ENCODE measurements around the gene GJB3. TPM values are rescaled to one million over a fixed set of nuclear protein-coding genes. Genes with fewer than 3 reads are reported as not detected.
A peak's percentile ranks its signal among the peaks of the same experiment; 100 is the strongest.

GJB3 gene
- total RNA-seq, 1 experiment from 2014 or later = 0.52 TPM

DNA sequence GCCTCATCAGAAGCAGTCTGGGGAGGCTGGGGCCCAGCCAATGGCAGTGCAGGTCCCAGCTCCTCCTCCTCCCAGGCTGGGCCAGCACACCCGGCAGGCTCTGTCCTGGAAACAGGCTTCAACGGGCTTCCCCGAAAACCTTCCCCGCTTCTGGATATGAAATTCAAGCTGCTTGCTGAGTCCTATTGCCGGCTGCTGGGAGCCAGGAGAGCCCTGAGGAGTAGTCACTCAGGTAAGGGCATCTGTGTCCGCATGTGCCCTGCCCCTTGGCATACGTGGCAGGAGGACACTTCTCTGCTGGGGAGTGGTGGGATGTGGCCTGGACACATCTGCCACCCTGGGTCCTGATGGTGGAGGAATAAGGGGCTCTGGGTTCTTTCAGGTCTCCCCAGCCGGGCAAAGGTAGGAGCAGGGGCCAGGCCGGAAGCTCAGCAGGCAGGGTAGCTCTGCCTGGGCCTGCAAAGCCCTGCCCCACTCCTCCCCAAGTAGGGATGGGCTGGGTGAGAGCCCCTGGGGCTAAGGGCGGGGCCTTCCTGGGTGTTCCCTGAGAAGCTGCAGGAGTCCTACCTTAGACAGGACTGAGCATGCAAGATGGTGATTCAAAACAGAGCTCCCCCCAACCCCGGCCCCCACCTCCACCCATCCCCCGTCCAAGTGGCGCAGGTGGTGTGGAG lies 25.9 kb upstream of the GJB3 start, which contains the start of gene GJB5:
TSS of gene GJB5 (plus strand) at position 84 of the 674 bp plus-strand sequence. CDS start 2,284 bp downstream, outside the sequence.
- TF ChIP-seq, protein P1, sequence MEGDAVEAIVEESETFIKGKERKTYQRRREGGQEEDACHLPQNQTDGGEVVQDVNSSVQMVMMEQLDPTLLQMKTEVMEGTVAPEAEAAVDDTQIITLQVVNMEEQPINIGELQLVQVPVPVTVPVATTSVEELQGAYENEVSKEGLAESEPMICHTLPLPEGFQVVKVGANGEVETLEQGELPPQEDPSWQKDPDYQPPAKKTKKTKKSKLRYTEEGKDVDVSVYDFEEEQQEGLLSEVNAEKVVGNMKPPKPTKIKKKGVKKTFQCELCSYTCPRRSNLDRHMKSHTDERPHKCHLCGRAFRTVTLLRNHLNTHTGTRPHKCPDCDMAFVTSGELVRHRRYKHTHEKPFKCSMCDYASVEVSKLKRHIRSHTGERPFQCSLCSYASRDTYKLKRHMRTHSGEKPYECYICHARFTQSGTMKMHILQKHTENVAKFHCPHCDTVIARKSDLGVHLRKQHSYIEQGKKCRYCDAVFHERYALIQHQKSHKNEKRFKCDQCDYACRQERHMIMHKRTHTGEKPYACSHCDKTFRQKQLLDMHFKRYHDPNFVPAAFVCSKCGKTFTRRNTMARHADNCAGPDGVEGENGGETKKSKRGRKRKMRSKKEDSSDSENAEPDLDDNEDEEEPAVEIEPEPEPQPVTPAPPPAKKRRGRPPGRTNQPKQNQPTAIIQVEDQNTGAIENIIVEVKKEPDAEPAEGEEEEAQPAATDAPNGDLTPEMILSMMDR (IDR thresholded peaks at IDR 0.05; ENCODE audit: insufficient read depth in 1 of 2, low read depth in 1 of 2, low read length in 1 of 2, severe bottlenecking in 1 of 2, unreplicated experiment in 1 of 2) = no peak

DNA sequence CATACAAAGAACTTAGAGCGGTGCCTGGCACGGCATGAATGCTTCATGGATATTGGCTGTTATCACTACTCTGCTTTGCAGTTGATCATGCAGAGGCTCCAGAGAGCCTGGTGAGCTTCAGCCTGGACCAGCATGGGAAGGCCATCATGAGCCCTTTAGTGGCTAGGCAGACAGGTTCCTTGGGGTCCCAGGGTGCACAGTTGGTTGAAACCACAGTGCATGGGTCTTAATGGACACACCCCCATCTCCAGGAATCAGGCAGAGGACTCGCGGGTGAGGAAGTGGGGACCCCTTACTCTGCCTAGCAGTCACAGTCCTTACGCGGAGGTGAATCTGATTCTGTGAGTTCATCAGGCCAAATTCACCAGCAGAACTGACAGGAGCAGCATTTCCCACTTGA lies 25.1 kb upstream of the GJB3 start:
- intact Hi-C loops (cut with micrococcal nuclease; ENCODE audit: unreplicated experiment) = no loop called here
- Mint-ChIP-seq H3K36me3 (ENCODE audit: insufficient read depth, unreplicated experiment) (no peaks in the 10 kb centered on the region), H3K27ac (ENCODE audit: unreplicated experiment) (no peak overlapping the region), H3K27me3 (ENCODE audit: insufficient read depth, unreplicated experiment) (no peaks in the 10 kb centered on the region), H3K4me1 (ENCODE audit: low read depth, unreplicated experiment) (no peaks in the 10 kb centered on the region), H3K4me3 (ENCODE audit: unreplicated experiment) (no peak overlapping the region), H3K9me3 (ENCODE audit: unreplicated experiment) (no peaks in the 10 kb centered on the region)
- H3K27me3 ChIP-seq (replicated peaks; ENCODE audit: control insufficient read depth, insufficient read depth, low read length) = no peaks in the 10 kb centered on the region
- no peak for DNase-seq
- BruUV-seq (replicated peaks) = no TSS peak
- no peaks in the 10 kb centered on the region for H3K9me3 ChIP-seq
- TF ChIP-seq, protein P1 (IDR thresholded peaks at IDR 0.05; ENCODE audit: insufficient read depth in 1 of 2, low read depth in 1 of 2, low read length in 1 of 2, severe bottlenecking in 1 of 2, unreplicated experiment in 1 of 2) = no peak
- no peaks in the 10 kb centered on the region for H3K36me3 ChIP-seq (ENCODE audit: control insufficient read depth, insufficient read depth, low read length)
- no peaks in the 10 kb centered on the region for H3K4me1 ChIP-seq
- ChIA-PET POLR2A (no interaction called here), CTCF (interaction anchor here (0.9 kb wide), 1 partner anchor 13 kb away, joined by 3 read pairs; no protein-coding TSS in a partner anchor)
- H3K4me3 ChIP-seq (ENCODE audit: low read depth, low read length) = no peak overlapping the region

More for the DNA sequence above, 25.9 kb upstream of the GJB3 start, which contains the start of gene GJB5:
- no peaks in the 10 kb centered on the region for H3K36me3 Mint-ChIP-seq (ENCODE audit: insufficient read depth, unreplicated experiment)
- H3K36me3 ChIP-seq (ENCODE audit: control insufficient read depth, insufficient read depth, low read length) = no peaks in the 10 kb centered on the region
- ChIA-PET POLR2A (no interaction called here), CTCF (interaction anchor here (0.9 kb wide), 1 partner anchor 12 kb away, joined by 3 read pairs; no protein-coding TSS in a partner anchor)
- no peak within 1 kb of the TSS for H3K4me3 Mint-ChIP-seq (ENCODE audit: unreplicated experiment)
- H3K27me3 ChIP-seq (replicated peaks; ENCODE audit: control insufficient read depth, insufficient read depth, low read length) = no peaks in the 10 kb centered on the region
- DNase-seq = peak in 1 of 2 experiments; percentile 49
- intact Hi-C loops (cut with micrococcal nuclease; ENCODE audit: unreplicated experiment) = no loop called here
- H3K4me1 Mint-ChIP-seq (ENCODE audit: low read depth, unreplicated experiment) = no peaks in the 10 kb centered on the region
- H3K9me3 Mint-ChIP-seq (ENCODE audit: unreplicated experiment) = no peaks in the 10 kb centered on the region
- H3K4me1 ChIP-seq = no peaks in the 10 kb centered on the region
- no peaks in the 10 kb centered on the region for H3K27me3 Mint-ChIP-seq (ENCODE audit: insufficient read depth, unreplicated experiment)
- no peak within 1 kb of the TSS for H3K4me3 ChIP-seq (ENCODE audit: low read depth, low read length)
- H3K9me3 ChIP-seq = no peaks in the 10 kb centered on the region
- no TSS peak for BruUV-seq (replicated peaks)
- H3K27ac Mint-ChIP-seq (ENCODE audit: unreplicated experiment) = no peak within 1 kb of the TSS

DNA sequence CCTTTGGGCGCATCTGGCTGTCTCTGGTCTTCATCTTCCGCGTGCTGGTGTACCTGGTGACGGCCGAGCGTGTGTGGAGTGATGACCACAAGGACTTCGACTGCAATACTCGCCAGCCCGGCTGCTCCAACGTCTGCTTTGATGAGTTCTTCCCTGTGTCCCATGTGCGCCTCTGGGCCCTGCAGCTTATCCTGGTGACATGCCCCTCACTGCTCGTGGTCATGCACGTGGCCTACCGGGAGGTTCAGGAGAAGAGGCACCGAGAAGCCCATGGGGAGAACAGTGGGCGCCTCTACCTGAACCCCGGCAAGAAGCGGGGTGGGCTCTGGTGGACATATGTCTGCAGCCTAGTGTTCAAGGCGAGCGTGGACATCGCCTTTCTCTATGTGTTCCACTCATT lies 23.6 kb upstream of the GJB3 start:
- intact Hi-C loops (cut with micrococcal nuclease; ENCODE audit: unreplicated experiment) = no loop called here
- H3K27ac Mint-ChIP-seq (ENCODE audit: unreplicated experiment) = no peak overlapping the region
- DNase-seq = no peak
- H3K4me1 Mint-ChIP-seq (ENCODE audit: low read depth, unreplicated experiment) = no peaks in the 10 kb centered on the region
- H3K4me3 ChIP-seq (ENCODE audit: low read depth, low read length) = no peak overlapping the region
- no peaks in the 10 kb centered on the region for H3K36me3 Mint-ChIP-seq (ENCODE audit: insufficient read depth, unreplicated experiment)
- ChIA-PET POLR2A (no interaction called here), CTCF (no interaction called here)
- H3K4me3 Mint-ChIP-seq (ENCODE audit: unreplicated experiment) = no peak overlapping the region
- no peaks in the 10 kb centered on the region for H3K9me3 ChIP-seq
- no TSS peak for BruUV-seq (replicated peaks)
- no peaks in the 10 kb centered on the region for H3K27me3 Mint-ChIP-seq (ENCODE audit: insufficient read depth, unreplicated experiment)
- no peaks in the 10 kb centered on the region for H3K27me3 ChIP-seq (replicated peaks; ENCODE audit: control insufficient read depth, insufficient read depth, low read length)
- no peaks in the 10 kb centered on the region for H3K9me3 Mint-ChIP-seq (ENCODE audit: unreplicated experiment)
- TF ChIP-seq, protein P1 (IDR thresholded peaks at IDR 0.05; ENCODE audit: insufficient read depth in 1 of 2, low read depth in 1 of 2, low read length in 1 of 2, severe bottlenecking in 1 of 2, unreplicated experiment in 1 of 2) = no peak
- no peaks in the 10 kb centered on the region for H3K36me3 ChIP-seq (ENCODE audit: control insufficient read depth, insufficient read depth, low read length)
- no peaks in the 10 kb centered on the region for H3K4me1 ChIP-seq
